GM21367 (cell line): Measurements from ENCODE around the gene WBP2.
A peak's percentile ranks its signal among the peaks of the same experiment; 100 is the strongest.

Experiments
- ATAC-seq: cut with Tn5 transposase; IDR thresholded peaks from one replicate; pipeline ENCODE4 v1.9.1; 2021; ENCODE audit not compliant: unreplicated experiment

WBP2 gene

GRCh38 chr17:75855310-75856061, at the start of gene WBP2:
TSS of gene WBP2 (minus strand) at chr17:75855335. CDS start at chr17:75855297, 38 bp downstream.
- peak; percentile 82 for ATAC-seq

GRCh38 chr17:75902406-75902805, 47.3 kb upstream of the WBP2 start:
- ATAC-seq: no peak

GRCh38 chr17:75901727-75902126, 46.6 kb upstream of the WBP2 start:
- no peak for ATAC-seq

- ATAC-seq: no peak
Measured at GRCh38 chr17:75900691-75901533, 45.8 kb upstream of the WBP2 start.

GRCh38 chr17:75899767-75900468, 44.8 kb upstream of the WBP2 start:
- ATAC-seq: no peak

GRCh38 chr17:75899353-75899752, 44.2 kb upstream of the WBP2 start:
- ATAC-seq: no peak

GRCh38 chr17:75898791-75899190, 43.7 kb upstream of the WBP2 start:
- ATAC-seq: no peak

GRCh38 chr17:75898065-75898464, 42.9 kb upstream of the WBP2 start:
- no peak for ATAC-seq

- no peak for ATAC-seq
Measured at GRCh38 chr17:75897160-75898019, 42.3 kb upstream of the WBP2 start.

- ATAC-seq: peak; percentile 40
Measured at GRCh38 chr17:75896415-75897159, 41.5 kb upstream of the WBP2 start, which contains the start of gene TRIM65. TSS of gene TRIM65 (minus strand) at chr17:75896951. CDS start at chr17:75896937, 14 bp downstream.

GRCh38 chr17:75895370-75896155, 40.4 kb upstream of the WBP2 start:
- ATAC-seq: no peak

GRCh38 chr17:75894049-75894733, 39.1 kb upstream of the WBP2 start:
- ATAC-seq: no peak

- ATAC-seq: no peak
Measured at GRCh38 chr17:75893305-75894048, 38.3 kb upstream of the WBP2 start.

GRCh38 chr17:75892556-75893224, 37.6 kb upstream of the WBP2 start:
- no peak for ATAC-seq

- no peak for ATAC-seq
Measured at GRCh38 chr17:75891605-75892555, 36.7 kb upstream of the WBP2 start.

- ATAC-seq: no peak
Measured at GRCh38 chr17:75891022-75891604, 36.0 kb upstream of the WBP2 start.
